Neural crest cell (in vitro differentiated cells): ENCODE measurements around the gene PLEKHO2. TPM values are rescaled to one million over a fixed set of nuclear protein-coding genes. Genes with fewer than 3 reads are reported as not detected.

ENCODE experiments used
- DNase-seq: peaks from one replicate; pipeline ENCODE4 v3.0.0; 2021; ENCODE audit warnings: low read depth, mixed read lengths, low spot score
- H3K27ac Mint-ChIP-seq: one replicate; pipeline ENCODE4 v1.8.0; 2021; ENCODE audit warnings: mild to moderate bottlenecking, mixed read lengths; ENCODE audit not compliant: unreplicated experiment
- H3K27me3 Mint-ChIP-seq: 2 replicates; pipeline ENCODE4 v1.8.0; 2021; ENCODE audit warnings: low read depth, mild to moderate bottlenecking, mixed read lengths
- H3K36me3 Mint-ChIP-seq: 2 replicates; pipeline ENCODE4 v1.8.0; 2021; ENCODE audit warnings: low read depth, mild to moderate bottlenecking, mixed read lengths
- H3K4me1 Mint-ChIP-seq: 2 replicates; pipeline ENCODE4 v1.8.0; 2021; ENCODE audit warnings: mixed read lengths
- H3K4me3 Mint-ChIP-seq: one replicate; pipeline ENCODE4 v1.8.0; 2021; ENCODE audit warnings: mild to moderate bottlenecking, mixed read lengths
- H3K9me3 Mint-ChIP-seq: 2 replicates; pipeline ENCODE4 v1.8.0; 2021; ENCODE audit warnings: mixed read lengths
- CTCF ChIP-seq: fragments of 200-600 bp; sonication (generic); conservative IDR thresholded peaks from 2 replicates; pipeline ENCODE4 v1.5.0; 2021; ENCODE audit warnings: antibody characterized with exemption, mild to moderate bottlenecking
- total RNA-seq: library from RNA; stranded (reverse); gene quantifications from 2 replicates; pipeline ENCODE4 v1.2.1, GENCODE V29; 2021

The PLEKHO2 gene
- total RNA-seq, 1 donor from 2014 or later, result 18.2 TPM

DNA sequence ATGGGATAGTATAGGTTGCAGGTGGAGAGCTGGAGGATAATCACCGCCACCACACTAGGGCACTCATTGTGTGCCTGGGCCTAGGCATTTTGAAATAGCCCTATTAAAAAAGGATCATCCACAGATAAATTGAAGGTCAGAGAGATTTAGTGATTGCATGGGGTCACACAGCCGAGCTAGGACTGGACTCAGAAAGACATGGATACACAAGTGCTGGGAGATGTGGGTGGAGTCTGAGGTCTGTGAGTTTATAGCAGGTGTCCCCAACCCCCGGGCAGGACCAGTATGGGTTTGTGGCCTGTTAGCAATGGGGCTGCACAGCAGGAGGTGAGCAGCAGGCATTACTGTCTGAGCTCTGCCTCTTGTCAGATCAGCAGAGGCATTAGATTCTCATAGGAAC is 64.7 kb downstream of the PLEKHO2 start:
- H3K27me3 Mint-ChIP-seq, result peaks cover 8% of the 10 kb centered on the region
- no peak overlapping the region for H3K4me3 Mint-ChIP-seq
- no peak for DNase-seq
- peaks cover 7% of the 10 kb centered on the region for H3K9me3 Mint-ChIP-seq
- no peak overlapping the region for H3K27ac Mint-ChIP-seq
- TF ChIP-seq CTCF, result no peak
- peaks cover 4% of the 10 kb centered on the region for H3K36me3 Mint-ChIP-seq
- H3K4me1 Mint-ChIP-seq, result peaks cover 26% of the 10 kb centered on the region

- H3K27me3 Mint-ChIP-seq, result peaks cover 19% of the 10 kb centered on the region
- H3K27ac Mint-ChIP-seq, result no peak overlapping the region
- H3K9me3 Mint-ChIP-seq, result peaks cover 7% of the 10 kb centered on the region
- H3K4me3 Mint-ChIP-seq, result peak overlapping the region; percentile 31
- TF ChIP-seq CTCF, result no peak
- peaks cover 4% of the 10 kb centered on the region for H3K36me3 Mint-ChIP-seq
- DNase-seq, result no peak
- H3K4me1 Mint-ChIP-seq, result peaks cover 37% of the 10 kb centered on the region
These were observed 66.3 kb downstream of the PLEKHO2 start for GRCh38 chr15:64907991-64908390.

DNA sequence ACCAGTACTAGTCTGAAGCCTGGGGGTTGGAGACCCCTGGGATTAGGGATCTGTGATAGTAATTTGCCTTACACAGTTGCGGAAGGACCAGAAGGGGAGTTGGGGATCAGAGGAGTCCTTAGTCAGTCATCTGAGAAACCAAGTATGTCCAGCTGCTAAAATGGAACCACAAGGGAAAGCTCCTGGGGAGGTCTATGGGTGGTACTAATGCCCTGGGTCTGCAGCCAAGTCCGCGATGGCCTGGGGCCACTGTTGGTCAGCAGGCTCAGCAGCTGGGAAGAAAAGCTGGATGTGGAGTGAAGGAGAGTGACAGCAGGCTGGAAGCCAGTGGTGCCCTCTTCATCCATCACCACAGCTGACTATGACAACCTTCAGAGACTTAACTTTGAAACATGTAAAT is 67.8 kb downstream of the PLEKHO2 start:
- DNase-seq, result no peak
- no peak overlapping the region for H3K27ac Mint-ChIP-seq
- H3K9me3 Mint-ChIP-seq, result peaks cover 7% of the 10 kb centered on the region
- H3K4me3 Mint-ChIP-seq, result peak overlapping the region; percentile 66
- no peak for TF ChIP-seq CTCF
- H3K36me3 Mint-ChIP-seq, result peaks cover 4% of the 10 kb centered on the region
- peaks cover 21% of the 10 kb centered on the region for H3K27me3 Mint-ChIP-seq
- H3K4me1 Mint-ChIP-seq, result peaks cover 32% of the 10 kb centered on the region

DNA sequence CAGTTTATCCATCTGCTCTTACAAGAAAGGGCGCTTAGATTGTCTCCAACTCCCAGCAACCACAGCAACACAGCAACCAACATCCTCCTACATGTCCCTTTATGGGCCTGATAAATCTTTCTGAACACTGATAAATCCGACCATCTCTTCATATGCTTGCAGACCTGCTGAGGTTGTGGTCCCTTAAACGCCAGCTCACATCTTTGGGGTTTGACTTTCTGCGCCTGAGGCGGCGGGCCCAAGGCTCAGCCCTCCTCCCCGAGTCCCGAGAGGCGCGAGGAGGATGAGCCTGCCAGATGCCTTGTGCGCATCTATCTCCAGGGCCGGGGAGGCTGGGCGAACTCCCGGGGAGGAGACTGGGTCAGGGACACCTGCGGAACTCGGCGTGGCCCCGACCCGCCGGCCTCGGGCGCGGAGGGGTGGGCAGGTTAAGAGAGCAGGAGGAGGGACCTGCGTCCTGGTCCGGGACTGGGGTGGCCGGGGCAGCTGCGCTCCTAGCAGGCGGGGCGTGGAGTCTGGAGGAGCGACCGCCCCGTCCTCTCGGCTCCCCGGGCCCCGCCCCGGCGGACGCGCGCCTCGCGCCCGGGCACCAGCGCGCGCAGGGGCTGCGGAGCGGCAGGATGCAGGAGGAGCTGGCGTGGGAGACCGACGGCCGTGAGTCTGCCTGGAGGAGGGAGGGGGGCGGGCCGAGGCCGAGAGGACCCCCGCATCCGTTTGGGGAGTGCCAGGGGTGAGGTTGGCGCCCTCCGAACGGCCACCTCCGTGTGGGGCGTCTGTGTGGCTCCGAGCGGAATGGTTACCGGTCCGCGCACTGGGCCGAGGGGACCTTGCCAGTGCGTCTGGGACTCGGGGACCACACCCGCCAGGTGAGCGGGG is 69.8 kb downstream of the PLEKHO2 start, which contains the start of gene ANKDD1A:
Gene ANKDD1A, plus strand, starts transcription at position 592 of the 876 bp plus-strand sequence. Its CDS starts 29 bp downstream, at position 621.
- H3K9me3 Mint-ChIP-seq, result no peaks in the 10 kb centered on the region
- H3K4me1 Mint-ChIP-seq, result peaks cover 38% of the 10 kb centered on the region
- peak; percentile 62 for DNase-seq
- peaks cover under 1% of the 10 kb centered on the region for H3K36me3 Mint-ChIP-seq
- TF ChIP-seq CTCF, result no peak
- peak within 1 kb of the TSS; percentile 77 for H3K4me3 Mint-ChIP-seq
- peaks cover 21% of the 10 kb centered on the region for H3K27me3 Mint-ChIP-seq
- peak within 1 kb of the TSS; percentile 64 for H3K27ac Mint-ChIP-seq

- Mint-ChIP-seq H3K36me3 (no peaks in the 10 kb centered on the region), H3K4me1 (peaks cover 41% of the 10 kb centered on the region), H3K27me3 (peaks cover 21% of the 10 kb centered on the region), H3K4me3 (peak overlapping the region; percentile 76), H3K27ac (no peak overlapping the region), H3K9me3 (no peaks in the 10 kb centered on the region)
- DNase-seq, result no peak
- no peak for TF ChIP-seq CTCF
These were observed 70.9 kb downstream of the PLEKHO2 start for GRCh38 chr15:64912379-64913325.
